ENCODE results near the gene TXNDC15.

Gene TXNDC15

DNA sequence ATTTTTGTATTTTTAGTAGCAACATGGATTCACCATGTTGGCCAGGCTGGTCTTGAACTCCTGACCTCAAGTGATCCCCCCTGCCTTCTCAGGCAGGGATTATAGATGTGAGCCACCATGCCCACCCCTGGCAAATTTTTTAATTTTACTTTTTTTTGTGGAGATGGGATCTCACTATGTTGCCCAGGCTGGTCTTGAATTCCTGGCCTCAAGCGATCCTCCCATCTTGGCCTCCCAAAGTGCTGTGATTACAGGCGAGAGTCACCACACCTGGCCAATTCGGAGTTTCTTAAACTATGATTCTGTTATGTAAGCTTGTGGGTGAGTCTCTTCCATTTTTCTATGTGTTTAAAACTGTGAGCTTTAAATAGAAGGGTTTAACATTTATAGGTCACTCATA is 58.3 kb downstream of the TXNDC15 start:
- DNase-seq, result no peak

GRCh38 chr5:134934202-134934601 is 60.0 kb downstream of the TXNDC15 start:
- DNase-seq, result no peak

GRCh38 chr5:134935711-134936602 is 61.8 kb downstream of the TXNDC15 start:
- DNase-seq, result no peak

DNA sequence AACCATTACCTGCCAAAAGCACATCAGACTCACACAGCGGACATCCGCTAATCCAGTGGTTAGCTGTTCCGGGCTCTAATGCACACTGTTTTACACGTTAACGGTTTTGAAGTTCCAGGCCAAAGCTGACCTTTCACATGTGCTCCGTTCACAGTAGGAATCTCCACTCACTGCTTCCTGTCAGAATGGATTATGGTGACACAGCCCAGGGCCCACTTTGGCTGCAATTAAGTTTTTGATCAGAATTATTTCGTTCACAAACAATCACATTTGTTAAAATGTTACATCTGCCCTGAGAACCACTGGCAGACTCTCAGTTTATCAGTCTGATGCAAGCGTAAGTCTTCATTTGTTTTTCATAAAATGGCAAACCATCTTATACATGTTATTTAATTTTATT is 63.4 kb downstream of the TXNDC15 start:
- no peak for DNase-seq

GRCh38 chr5:134938030-134938429 is 63.9 kb downstream of the TXNDC15 start:
- no peak for DNase-seq

DNA sequence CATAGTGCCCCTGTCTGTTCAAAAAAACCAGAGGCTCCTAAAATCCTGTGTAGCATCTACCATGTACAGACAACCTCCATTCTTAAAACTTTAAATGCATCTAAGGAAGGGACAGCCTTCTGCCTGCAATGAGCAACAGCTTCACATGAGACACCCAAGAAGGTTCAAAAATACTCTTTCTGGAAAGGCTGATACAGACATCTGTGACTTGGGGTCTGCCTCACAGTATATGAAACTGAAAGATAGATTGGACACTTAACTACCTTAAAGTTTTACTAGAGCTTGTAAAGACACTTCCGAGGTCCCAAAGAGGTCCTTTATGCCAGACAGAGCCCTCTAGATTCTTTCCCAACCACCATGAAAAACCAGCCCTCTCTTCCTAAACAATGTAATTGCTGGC is 65.3 kb downstream of the TXNDC15 start:
- no peak for DNase-seq

- no peak for DNase-seq
These were observed 69.4 kb downstream of the TXNDC15 start for GRCh38 chr5:134943547-134943946.

DNA sequence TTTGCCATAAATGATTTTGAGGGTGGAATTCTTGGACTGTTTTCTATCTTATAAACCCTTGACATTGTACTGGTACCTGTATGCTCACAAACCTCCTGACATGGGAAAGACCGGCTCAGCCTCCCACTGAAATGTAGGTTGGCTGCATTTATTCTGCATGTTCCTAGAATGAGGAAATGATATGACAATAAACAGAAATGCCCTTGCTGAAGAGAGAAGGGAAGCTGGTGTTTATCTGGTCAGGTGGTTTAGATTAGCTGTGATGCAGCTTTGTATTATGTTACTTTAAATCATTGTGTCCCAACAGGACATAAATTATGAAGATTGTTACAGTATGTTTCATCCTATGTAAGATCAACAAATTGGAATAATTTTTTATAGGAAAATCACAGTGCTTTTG is 70.5 kb downstream of the TXNDC15 start:
- no peak for DNase-seq

- no peak for DNase-seq
These were observed 70.9 kb downstream of the TXNDC15 start for GRCh38 chr5:134945041-134945440.

- DNase-seq, result no peak
These were observed 74.7 kb downstream of the TXNDC15 start for GRCh38 chr5:134948911-134949310.

DNA sequence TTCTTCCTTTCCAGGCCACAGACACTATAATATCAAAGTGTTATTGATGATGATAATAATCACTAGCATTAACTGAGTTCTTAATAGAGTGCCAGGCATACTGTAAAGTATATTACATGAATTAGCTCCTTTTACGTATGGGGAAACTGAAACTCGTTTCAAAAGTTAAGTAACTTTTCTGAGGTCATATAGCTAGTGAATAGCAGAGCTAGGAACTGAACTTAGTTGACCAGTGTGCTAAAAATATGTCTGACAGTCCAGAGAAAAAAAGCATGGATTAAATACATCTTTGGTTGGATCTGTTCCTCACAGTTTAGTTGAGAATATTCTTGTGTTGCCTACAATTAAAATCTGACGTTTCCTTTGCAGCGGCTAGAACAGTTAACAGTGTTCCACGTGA is 75.1 kb downstream of the TXNDC15 start:
- no peak for DNase-seq

Data from central memory CD4-positive, alpha-beta T cell (primary cell).